ENCODE results near the gene NAPEPLD.
"Not testable (repeated sequence)": the region's sequence is repeated elsewhere in the genome, so short reads cannot be mapped to it uniquely, and the experiment has no call there.

Gene NAPEPLD

DNA sequence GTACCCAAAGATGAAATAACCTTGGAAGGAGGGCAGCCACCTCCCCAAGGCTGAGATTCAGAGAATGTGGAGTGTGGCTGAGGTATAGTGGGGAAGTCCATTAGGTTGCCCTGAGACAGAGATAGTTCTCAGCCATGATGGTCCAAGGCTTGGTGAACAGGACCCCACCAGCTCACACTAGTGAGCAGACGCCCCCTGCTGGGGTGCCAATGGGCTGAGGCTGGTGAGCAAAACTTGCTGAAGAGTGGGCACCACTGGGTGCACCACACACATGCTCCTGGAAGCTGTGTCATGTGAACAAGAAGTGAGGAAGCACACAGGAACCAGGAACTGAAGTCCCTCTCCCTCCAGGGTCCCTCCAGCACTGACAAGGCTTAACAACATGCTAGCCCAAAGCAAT lies 83.2 kb downstream of the NAPEPLD start:
- DNase-seq (ENCODE audit: low read depth), result no peak

DNA sequence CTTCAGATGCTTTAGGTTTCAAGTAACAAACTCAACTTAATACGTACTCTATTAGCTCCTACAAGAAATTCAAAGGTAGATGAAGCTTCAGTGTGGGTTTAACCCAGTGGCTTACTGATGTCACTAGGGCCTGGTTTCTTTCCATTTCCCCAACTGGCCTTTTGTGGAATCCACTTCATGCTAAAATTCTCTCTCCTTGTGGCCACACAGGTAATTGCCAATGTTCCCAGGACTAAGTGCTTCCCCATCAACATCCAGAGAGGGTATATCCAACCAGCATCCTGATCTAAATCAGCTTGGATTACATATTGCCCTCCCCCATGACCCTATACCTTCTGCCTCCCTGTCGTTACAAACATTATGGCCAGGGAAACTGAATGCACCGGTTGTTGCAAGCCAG lies 85.0 kb downstream of the NAPEPLD start:
- DNase-seq (ENCODE audit: low read depth), result no peak

DNA sequence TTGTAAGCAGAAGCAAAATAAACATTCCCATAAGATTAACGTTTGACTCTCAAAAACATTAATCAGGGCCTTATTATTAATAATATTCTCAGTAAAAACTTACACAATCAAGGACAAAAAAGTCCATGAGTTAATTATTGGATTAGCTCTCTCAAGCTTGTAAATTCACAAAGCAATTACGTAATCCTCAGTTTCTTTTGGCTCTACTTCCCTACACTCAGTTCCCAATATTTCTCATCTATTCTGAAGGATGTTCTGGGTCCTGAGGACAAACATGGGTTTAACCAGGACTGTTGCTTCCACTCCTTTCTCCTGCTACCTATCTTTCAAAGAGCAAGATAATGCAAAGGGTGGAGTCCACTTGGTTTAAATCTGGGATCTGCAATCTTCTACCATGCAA lies 89.4 kb downstream of the NAPEPLD start:
- no peak for DNase-seq (ENCODE audit: low read depth)

GRCh38 chr7:103058122-103058521 lies 90.8 kb downstream of the NAPEPLD start:
- DNase-seq (ENCODE audit: low read depth), result no peak

- not testable (repeated sequence) for DNase-seq (ENCODE audit: low read depth)
Measured at GRCh38 chr7:103056006-103056405, 92.9 kb downstream of the NAPEPLD start.

DNA sequence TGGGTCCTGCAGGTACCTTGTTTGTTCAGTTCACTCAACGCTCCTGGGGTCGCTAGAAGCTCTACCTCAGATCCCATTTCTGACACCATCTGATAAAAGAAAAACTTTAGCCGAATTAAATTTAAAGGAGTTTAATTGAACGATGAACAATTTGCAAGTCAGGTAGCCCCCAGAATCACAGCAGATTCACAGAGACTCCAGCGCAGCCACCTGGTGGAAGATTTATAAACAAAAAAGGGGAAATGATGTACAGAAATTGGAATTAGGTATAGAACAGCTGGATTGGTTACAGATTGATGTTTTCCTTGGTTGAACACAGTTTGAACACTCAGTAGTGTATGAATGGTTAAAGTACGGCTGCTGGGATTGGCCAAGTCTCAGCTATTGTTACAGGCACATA lies 97.4 kb downstream of the NAPEPLD start:
- no peak for DNase-seq (ENCODE audit: low read depth)
